ENCODE results near the gene HRK.

HRK gene

DNA sequence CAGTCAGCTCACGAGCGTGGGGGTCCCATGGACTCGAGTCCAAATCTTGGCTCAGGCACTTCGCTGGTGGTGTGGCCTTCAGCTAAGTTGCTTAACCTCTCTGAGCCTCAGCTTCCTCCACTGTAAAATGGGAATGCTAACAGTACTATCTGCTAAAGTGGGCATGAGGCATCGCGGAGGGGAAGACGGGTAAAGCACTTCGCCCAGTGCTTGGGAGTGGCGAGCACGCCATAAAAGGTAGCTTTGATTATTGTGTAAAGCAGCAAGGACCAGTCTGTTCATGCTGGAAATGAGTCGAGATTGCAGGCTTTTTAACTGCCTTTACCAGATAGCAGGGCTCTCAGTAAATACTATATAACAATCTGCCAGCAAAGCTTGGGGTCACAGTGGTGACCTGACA is 24.5 kb downstream of the HRK start:
- no peak for DNase-seq (ENCODE audit: extremely low read depth, low read depth)
- TF ChIP-seq, protein P1, sequence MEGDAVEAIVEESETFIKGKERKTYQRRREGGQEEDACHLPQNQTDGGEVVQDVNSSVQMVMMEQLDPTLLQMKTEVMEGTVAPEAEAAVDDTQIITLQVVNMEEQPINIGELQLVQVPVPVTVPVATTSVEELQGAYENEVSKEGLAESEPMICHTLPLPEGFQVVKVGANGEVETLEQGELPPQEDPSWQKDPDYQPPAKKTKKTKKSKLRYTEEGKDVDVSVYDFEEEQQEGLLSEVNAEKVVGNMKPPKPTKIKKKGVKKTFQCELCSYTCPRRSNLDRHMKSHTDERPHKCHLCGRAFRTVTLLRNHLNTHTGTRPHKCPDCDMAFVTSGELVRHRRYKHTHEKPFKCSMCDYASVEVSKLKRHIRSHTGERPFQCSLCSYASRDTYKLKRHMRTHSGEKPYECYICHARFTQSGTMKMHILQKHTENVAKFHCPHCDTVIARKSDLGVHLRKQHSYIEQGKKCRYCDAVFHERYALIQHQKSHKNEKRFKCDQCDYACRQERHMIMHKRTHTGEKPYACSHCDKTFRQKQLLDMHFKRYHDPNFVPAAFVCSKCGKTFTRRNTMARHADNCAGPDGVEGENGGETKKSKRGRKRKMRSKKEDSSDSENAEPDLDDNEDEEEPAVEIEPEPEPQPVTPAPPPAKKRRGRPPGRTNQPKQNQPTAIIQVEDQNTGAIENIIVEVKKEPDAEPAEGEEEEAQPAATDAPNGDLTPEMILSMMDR (IDR thresholded peaks at IDR 0.05; ENCODE audit: low read depth, low read length): no peak

DNA sequence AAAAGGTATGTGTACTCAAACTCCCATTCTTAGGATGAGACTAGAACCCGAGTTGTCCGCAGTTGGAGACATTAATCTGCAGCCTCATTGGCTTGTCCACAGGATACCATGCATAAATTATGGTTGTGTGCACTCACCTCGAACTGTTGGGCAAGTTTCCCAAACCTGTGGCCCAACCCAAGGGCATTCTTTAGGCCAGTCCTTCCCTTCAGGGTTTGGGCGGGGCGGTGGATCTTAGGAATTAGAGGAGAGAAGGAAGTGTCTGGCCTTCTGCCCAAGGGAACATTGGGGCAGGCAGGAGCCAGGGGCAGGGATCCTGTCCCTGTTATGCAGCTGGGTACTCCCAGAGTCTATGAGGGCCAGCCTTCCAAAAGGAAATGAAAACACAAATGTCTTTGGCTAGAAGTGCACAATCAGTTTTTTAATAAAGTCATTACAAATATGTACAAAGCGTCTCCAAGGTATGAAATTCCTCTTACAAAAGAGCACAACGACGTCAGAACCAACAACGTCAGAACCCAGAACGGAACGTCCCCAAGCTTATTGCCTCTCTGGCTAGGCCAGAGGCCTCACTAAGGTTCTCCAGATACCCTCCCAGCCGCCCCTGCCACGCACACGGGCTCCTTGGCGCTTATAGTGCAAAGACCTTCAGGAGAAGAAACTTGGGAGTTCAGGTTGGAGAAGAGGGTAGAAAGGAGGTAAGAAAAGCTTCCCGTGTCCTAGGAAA is 25.3 kb downstream of the HRK start:
- no peak for DNase-seq (ENCODE audit: extremely low read depth, low read depth)
- TF ChIP-seq, protein P1 (IDR thresholded peaks at IDR 0.05; ENCODE audit: low read depth, low read length): no peak

DNA sequence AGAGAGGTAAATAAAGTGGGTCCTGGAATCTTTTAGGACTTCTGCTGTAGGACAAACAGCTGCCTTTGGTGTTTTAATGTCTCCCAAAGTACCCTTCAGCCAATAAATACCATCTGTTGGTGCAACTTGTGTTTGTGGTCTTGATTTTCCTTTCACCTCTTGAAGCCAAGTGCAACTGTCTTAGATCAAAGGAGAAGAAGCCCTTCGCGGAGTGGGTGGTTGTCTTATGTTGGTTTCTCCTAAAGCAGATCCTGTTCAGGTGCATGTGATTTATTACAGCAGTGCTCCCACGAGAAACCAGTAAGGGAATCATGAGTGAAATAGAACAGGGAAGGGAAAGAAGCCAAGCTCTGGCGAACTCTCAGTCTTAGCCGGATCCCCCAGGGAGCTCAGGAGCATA is 27.7 kb downstream of the HRK start:
- TF ChIP-seq, protein P1 (IDR thresholded peaks at IDR 0.05; ENCODE audit: low read depth, low read length): no peak
- DNase-seq (ENCODE audit: extremely low read depth, low read depth): no peak

DNA sequence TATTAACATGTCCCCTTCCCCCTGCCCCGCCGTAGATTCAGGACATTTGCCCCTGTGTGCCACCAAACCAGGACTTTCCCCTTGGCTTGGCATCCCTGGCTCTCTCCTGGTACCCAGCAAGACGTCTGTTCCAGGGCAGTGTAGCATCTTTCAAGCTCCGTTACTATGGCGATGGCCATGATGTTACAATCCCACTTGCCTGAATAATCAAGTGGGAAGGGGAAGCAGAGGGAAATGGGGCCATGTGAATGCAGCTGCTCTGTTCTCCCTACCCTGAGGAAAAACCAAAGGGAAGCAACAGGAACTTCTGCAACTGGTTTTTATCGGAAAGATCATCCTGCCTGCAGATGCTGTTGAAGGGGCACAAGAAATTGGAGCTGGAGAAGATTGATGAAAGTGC is 28.9 kb downstream of the HRK start:
- TF ChIP-seq, protein P1 (IDR thresholded peaks at IDR 0.05; ENCODE audit: low read depth, low read length): no peak
- DNase-seq (ENCODE audit: extremely low read depth, low read depth): no peak

DNA sequence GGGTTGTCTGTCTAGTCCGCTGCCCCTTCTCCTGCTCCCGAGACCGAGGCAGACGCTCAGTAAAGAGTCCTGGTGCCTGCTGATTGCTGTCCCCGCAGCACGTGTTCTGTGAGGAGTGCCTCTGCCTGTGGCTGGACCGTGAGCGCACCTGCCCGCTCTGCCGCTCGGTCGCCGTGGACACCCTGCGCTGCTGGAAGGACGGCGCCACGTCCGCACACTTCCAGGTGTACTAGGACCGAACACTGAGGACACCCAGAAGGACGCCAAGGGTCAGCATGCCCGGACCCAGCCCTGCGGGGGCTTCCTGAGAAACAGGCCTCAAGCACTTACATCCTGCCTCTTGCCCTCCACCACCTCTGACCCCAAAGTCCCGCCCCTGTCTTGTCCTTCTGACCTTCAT is 32.0 kb downstream of the HRK start:
- TF ChIP-seq, protein P1 (IDR thresholded peaks at IDR 0.05; ENCODE audit: low read depth, low read length): no peak
- no peak for DNase-seq (ENCODE audit: extremely low read depth, low read depth)

DNA sequence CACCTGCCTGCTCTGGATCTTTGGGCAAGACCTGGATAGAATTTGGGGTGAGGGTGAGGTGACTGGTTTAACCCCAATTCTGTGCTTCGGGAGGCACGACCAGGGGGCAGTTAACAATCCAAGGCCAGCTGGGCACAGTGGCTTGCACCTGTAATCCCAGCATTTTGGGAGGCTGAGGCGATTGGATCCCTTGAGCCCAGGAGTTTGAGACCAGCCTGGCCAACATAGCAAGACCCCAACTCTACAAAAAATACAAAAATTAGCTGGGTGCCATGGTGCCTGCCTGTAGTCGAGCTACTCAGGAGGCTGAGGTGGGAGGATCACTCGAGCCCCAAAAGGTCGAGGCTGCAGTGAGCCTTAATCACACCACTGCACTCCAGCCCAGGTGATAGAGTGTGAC is 38.2 kb downstream of the HRK start:
- no peak for DNase-seq (ENCODE audit: extremely low read depth, low read depth)
- TF ChIP-seq, protein P1 (IDR thresholded peaks at IDR 0.05; ENCODE audit: low read depth, low read length): no peak

DNA sequence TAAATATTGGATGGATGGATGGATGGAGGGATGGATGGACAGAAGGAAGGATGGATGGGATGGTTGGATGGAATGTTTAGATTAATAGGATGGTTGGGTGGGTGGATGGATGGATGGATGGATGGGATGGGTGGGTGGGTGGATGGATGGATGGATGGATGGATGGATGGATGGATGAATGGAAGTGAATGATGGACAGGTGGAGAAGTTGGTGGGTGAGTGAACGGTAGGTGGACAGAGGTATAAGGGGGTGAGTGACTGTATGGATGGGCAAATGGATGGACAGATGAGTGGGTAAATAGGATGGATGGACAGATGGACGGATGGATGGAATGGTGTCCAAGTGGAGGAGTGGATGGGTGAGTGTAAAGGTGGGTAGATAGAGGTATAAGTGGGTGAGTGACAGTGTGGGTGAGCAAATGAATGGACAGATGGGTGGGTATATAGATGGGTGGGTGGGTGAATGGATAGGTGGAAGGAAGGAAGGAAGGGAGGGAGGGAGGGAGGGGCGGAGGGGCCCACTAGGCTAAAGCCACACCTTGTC is 41.9 kb downstream of the HRK start:
- TF ChIP-seq, protein P1 (IDR thresholded peaks at IDR 0.05; ENCODE audit: low read depth, low read length): no peak
- no peak for DNase-seq (ENCODE audit: extremely low read depth, low read depth)
